ENCODE measurements around the gene GGT6.

The GGT6 gene

GRCh38 chr17:4509923-4510617 lies 50.3 kb downstream of the GGT6 start:
- TF ChIP-seq ZNF70 (CRISPR knock-in tag; IDR thresholded peaks at IDR 0.05) (no peak), PPARA (CRISPR knock-in tag; IDR thresholded peaks at IDR 0.05; ENCODE audit: borderline replicate concordance) (no peak), TSHZ2 (CRISPR knock-in tag; IDR thresholded peaks at IDR 0.05) (no peak), TOX (CRISPR knock-in tag; IDR thresholded peaks at IDR 0.05; ENCODE audit: borderline replicate concordance) (no peak), SNAI2 (CRISPR knock-in tag; IDR thresholded peaks at IDR 0.05) (no peak), POU6F1 (CRISPR knock-in tag; IDR thresholded peaks at IDR 0.05; ENCODE audit: borderline replicate concordance, low read depth) (no peak), RARB (CRISPR knock-in tag; IDR thresholded peaks at IDR 0.05) (no peak), ZC3H10 (CRISPR knock-in tag; IDR thresholded peaks at IDR 0.05) (no peak), PATZ1 (CRISPR knock-in tag; IDR thresholded peaks at IDR 0.05; ENCODE audit: borderline replicate concordance) (no peak), BACH2 (CRISPR knock-in tag; IDR thresholded peaks at IDR 0.05; ENCODE audit: borderline replicate concordance) (no peak), ZFP30 (CRISPR knock-in tag; IDR thresholded peaks at IDR 0.05) (no peak), ZNF565 (CRISPR knock-in tag; conservative IDR thresholded peaks at IDR 0.05; ENCODE audit: low read depth) (no peak), ARNTL (CRISPR knock-in tag; IDR thresholded peaks at IDR 0.05; ENCODE audit: borderline replicate concordance, low read depth) (no peak), GLIS3 (CRISPR knock-in tag; IDR thresholded peaks at IDR 0.05) (no peak)
- no peak for ATAC-seq

GRCh38 chr17:4509401-4509800 lies 51.0 kb downstream of the GGT6 start:
- no peak for ATAC-seq
- TF ChIP-seq ZC3H10 (CRISPR knock-in tag; IDR thresholded peaks at IDR 0.05) (no peak), PPARA (CRISPR knock-in tag; IDR thresholded peaks at IDR 0.05; ENCODE audit: borderline replicate concordance) (no peak), CREB5 (CRISPR knock-in tag; IDR thresholded peaks at IDR 0.05; ENCODE audit: low read depth) (no peak), ARNTL (CRISPR knock-in tag; IDR thresholded peaks at IDR 0.05; ENCODE audit: borderline replicate concordance, low read depth) (no peak), ZFP30 (CRISPR knock-in tag; IDR thresholded peaks at IDR 0.05) (no peak), PATZ1 (CRISPR knock-in tag; IDR thresholded peaks at IDR 0.05; ENCODE audit: borderline replicate concordance) (no peak), POU6F1 (CRISPR knock-in tag; IDR thresholded peaks at IDR 0.05; ENCODE audit: borderline replicate concordance, low read depth) (no peak), CSDC2 (CRISPR knock-in tag; IDR thresholded peaks at IDR 0.05) (no peak), GLIS3 (CRISPR knock-in tag; IDR thresholded peaks at IDR 0.05) (no peak), SNAI2 (CRISPR knock-in tag; IDR thresholded peaks at IDR 0.05) (no peak), TCF4 (CRISPR knock-in tag; IDR thresholded peaks at IDR 0.05; ENCODE audit: borderline replicate concordance) (no peak), CSRNP3 (CRISPR knock-in tag; IDR thresholded peaks at IDR 0.05) (no peak), ZNF70 (CRISPR knock-in tag; IDR thresholded peaks at IDR 0.05) (no peak), ZNF565 (CRISPR knock-in tag; conservative IDR thresholded peaks at IDR 0.05; ENCODE audit: low read depth) (no peak), TSHZ2 (CRISPR knock-in tag; IDR thresholded peaks at IDR 0.05) (no peak), TOX (CRISPR knock-in tag; IDR thresholded peaks at IDR 0.05; ENCODE audit: borderline replicate concordance) (no peak), ESRRG (CRISPR knock-in tag; IDR thresholded peaks at IDR 0.05) (no peak), ZNF8 (CRISPR knock-in tag; IDR thresholded peaks at IDR 0.05) (no peak), RARB (CRISPR knock-in tag; IDR thresholded peaks at IDR 0.05) (no peak), BACH2 (CRISPR knock-in tag; IDR thresholded peaks at IDR 0.05; ENCODE audit: borderline replicate concordance) (no peak)

All from SK-N-SH treated with all-trans-retinoic acid at 6 μM for 48 hours (cell line).